ENCODE measurements around the gene ATP6V1B1.
A peak's percentile ranks its signal among the peaks of the same experiment; 100 is the strongest.

ATP6V1B1 gene

DNA sequence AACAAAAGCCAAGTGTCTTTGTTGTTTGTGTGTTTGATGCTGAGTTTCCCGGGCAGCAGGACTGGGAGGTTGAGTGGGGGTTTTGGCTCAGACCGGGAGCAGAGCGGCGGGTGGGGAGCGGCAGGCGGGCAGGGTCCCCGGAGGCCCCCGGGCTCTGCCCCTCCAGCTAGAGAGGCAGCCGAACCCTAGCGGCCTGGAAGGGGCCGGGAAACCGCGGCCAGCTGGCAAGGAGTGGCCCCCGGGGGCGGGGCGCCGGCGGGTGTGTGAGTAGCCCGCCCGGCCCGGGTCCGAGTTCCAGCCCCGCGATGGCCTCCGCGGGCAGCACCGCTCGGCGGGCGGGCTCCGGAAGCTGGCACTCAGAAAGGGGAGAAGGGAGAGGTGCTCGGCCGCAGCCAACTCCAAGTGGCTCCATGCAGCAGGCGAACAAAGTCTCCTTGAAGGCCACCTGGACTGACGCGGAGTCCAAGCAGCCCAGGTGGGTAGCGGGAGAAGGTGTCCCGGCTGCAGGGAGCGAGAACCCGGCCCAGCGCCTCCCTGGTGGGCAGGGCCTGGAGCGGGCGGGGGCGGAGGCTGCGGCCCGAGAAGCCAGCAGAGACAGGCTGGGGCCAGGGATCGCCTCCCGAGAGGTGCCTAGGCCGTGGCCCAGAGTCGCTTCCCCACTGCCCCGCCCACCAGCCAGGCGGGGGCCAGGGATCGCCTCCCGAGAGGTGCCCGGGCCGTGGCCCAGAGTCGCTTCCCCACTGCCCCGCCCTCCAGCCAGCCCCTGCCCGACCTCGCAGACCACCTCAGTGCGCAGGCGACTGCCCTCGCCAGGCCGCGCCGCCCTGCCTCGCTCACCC, 42.9 kb downstream of the ATP6V1B1 start, which contains the start of gene ANKRD53:
ANKRD53 (plus strand) TSS at position 290 of the 839 bp plus-strand sequence; CDS start at position 306, 16 bp downstream.
- DNase-seq = no peak

DNA sequence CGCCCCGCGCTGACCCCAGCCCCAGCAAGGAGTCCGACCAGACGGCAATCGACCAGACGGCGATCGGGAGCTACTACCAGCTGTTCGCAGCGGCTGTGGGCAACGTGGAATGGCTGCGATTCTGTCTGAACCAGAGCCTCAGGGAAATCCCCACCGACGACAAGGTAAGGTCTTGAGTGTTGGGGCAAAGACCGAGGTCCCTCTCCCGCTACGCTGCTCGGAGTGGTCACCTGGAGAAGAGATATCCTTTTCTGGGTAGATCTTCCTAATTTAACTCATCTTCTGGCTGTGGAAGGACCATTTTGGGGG, 43.4 kb downstream of the ATP6V1B1 start:
- DNase-seq = no peak

DNA sequence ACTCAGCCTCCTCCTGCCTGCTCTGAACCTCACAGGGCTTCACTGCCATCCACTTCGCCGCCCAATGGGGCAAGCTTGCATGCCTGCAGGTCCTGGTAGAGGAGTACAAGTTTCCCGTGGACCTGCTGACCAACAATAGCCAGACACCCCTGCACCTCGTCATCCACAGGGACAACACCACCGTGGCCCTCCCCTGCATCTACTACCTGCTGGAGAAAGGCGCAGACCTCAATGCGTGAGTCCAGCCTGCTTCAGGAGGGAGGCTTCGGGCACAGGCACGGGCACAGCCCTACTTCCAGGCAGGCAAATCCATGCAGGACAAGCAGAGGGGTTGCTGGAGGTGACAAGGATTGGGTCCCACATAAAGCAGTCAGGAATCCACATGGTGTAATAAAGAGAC, 43.9 kb downstream of the ATP6V1B1 start:
- DNase-seq = no peak

DNA sequence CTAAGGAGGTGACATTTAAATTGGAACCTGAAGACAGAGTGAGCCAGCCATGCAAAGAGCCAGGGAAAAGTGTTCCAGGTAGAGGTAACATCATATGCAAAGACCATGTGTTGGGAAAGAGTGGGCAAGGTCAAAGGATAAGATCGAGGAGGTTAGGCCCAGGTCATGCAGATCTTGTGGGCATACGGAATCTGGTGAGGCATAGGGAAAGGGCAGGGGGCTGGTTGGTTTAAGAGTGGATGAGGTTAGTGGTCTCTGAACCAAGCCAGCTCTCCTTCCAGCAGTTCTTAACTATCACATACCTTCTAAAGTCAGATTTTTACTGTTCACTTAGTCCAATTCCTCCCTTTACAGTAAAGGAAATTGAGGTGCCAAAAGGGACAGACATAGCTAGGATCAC, 45.7 kb downstream of the ATP6V1B1 start:
- DNase-seq = no peak

DNA sequence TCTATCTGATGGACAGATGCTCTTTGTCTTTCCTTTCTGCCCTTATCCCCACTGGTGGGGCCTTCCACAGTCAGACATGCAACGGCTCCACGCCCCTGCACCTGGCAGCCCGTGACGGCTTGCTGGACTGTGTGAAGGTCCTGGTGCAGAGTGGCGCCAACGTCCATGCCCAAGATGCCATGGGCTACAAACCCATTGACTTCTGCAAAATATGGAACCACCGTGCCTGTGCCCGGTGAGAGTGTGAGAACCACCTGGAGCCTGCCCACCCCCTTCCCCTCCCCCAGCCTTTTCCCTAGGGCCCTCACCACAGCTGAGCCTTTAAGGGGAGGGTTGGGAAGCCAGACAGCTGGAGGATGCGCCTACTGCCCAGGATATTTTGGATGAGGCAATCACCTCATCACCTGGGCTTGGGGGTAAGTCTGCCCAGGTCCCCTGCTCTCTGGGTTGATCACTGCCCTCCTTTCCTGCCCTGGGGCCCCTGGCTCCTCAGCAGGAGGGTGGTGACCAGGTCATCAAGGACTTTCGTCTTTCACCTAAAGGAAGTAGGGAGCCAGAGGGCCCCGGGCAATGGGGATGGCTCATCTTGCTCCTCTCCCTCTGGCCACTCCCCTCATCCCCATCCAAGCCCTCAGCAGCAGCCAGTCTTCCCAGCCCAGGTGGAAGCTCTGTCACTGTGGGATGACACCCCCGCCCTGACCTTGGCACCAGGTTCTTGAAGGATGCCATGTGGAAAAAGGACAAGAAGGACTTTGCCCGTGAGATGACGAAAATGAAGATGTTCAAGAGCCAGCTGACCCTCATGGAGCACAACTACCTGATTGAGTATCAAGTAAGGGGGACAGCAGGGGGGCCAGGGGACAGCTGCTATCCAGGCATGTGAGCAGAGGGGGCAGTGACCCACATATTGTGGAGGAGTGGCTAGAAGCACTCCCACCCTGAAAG, 46.4 kb downstream of the ATP6V1B1 start:
- no peak for DNase-seq

DNA sequence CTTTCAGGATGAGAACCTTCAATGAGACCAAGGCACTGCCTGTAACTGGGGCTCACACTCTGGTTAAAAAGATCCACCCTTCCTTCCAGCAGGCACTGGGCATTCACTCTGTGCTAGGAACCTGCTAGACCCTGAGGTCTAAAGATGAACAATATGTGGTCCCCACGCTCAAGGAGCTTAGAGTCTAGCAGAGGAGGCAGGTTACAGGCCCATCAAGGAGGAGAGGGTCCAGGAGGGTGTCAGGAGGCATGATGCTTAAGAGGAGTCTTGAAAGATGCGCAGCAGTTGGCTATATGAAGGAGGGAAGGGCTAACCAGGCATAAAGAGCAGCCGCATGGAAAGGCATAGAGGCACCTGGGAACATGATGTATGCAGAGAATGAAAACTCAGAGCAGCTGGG, 47.3 kb downstream of the ATP6V1B1 start:
- DNase-seq = no peak

DNA sequence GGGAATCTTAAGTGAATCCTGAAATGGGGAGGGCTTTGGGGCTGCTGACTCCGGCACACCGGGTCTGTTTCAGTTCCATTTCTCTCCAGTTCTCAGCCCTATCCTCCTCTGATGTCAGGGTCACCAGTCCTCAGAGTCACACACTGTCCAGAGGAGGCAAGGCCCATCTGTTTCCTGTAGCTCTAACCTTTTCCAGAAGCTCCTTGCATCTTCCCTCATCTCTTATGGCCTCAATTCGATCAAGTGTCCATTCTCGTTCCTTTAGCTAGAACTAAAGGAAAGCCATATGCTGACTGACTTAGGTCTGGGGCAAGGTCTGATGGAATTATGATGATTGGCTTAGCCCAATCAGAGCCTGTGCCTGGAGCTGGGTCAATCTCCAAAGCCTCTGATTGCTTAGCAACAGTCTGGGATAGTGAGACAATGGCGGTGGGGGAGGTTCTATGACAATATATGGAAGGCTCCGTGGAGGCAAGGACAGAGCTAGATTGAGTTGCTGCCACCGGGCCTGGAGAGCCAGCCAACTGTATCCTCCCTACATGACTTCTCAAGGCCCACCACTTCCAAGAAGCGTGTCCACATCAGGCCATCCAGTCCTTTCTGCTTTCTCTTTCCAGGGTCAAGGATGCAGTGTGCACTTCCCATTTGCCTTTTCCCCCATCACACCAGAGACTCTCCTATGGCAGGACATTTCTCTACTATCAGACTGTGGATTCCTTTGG, 48.0 kb downstream of the ATP6V1B1 start:
- no peak for DNase-seq

DNA sequence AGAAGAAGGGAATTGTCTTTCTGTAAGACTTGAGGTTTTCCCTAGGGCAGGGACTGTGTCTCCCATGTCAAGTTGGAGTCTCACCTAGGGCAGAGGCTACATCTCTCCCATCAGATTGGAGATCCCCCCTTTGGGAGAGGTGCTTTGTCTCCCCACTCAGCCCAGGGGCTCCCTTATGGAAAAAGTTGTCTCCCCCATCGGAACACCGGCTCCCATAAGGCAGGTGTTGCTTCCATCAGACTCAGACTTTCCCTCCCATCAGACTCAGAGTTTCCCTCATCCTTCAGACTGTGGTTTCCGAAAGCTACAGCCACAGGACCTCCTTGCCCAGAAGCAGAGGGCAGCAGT, 48.5 kb downstream of the ATP6V1B1 start:
- DNase-seq = no peak

DNA sequence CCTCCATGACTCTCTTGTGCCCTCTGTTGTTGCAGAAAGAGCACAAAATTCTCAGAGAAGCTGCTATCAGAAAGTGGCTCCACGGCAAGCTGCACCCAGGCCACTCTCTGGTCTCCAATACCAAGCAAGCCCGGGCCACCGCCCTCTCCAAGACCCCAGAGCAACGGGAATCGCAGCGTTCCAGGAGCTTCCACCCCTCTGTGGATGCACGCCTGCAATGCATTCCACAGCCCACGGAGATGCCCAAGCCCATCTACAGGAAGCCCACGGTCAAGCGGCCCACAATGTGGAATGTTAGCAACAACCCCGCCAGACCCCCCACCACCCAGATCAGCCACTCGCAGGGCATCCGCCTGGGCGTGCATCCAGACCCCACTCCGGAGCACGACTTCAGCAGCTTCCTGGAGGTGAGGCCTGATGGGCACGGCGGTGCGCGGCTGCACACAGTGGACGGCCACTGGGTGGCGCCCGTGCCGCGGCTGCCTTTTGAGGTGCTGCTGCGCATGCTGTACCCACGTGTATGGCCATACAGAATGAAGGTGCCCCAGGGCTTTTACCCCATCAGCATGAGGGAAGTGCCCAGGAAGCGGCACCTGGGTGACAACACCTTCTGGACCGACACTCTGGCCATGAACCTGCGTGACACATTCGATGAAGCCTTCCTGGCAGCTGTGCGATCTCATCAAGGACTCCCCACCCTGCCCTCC, 49.0 kb downstream of the ATP6V1B1 start:
- DNase-seq = peak; percentile 79

DNA sequence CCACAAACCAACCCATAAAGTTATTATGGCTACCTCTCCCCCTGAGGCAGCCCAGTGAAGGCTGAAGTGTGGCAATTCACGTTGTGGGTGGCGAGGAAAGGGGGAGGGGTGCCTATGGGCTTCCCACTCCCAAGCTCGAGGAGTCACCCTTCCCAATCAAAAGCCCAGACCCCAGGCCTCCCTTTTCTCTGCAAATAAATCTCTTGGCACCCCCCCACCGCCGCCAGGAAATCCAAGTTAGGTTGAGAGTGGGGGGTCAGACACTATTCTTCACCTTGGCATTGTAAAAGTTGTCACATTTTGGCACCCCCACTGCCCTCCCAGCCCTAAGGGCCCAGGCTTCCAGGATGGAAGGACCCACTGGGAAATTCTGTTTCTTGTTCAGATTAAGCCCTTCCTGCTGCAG, 49.6 kb downstream of the ATP6V1B1 start:
- no peak for DNase-seq

DNA sequence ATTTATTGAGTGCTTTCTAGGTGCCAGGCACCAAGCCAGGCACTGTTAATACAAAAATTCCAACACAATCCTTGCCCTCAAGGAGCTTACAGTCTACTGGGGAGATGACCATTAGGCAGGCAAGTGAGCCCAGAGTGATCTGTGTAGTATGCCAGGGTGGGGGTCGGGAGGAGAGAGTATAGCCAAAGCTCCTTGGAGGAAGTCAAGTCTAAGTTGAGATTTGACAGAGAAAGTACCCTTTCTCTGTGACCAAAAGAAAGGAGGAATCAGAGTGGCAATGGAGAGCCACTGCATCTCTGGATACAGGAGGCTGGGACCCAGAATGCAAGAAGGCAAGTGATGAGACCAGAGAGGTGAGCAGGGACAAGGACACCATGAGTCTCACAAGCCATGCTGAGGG, 50.3 kb downstream of the ATP6V1B1 start:
- no peak for DNase-seq

DNA sequence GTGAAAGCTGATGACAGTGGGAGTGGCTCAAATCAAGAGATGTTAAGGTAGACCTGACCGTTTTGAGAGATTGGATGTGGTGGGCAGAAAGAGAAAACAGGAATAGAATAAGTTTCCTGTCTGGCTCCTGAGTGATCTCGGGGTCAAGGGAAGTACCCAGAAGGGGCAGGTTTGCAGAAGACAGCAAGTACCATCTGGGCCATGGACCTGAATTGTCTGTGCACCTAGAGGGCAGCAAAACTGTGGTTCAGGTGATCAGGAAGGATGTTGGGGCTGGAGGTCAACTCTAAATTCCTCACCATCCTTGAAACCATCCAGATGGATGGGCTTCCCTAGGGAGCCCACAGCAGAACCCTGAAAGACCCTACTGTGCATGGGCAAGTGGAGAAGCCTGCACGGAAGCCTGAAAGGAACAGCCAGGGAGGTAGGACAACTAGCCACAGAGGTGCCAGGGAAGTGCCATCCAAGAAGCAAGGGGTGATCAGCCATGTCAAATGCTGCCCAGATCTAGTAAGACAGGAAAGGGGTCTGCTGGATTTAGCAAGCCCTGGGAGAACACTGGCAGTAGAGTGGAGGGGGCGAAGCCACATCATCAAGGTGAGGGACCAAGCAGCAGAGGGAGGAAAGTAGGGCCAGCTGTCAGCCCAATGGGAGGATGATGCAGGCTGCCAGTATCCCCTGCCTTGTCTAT, 50.9 kb downstream of the ATP6V1B1 start:
- DNase-seq = no peak

DNA sequence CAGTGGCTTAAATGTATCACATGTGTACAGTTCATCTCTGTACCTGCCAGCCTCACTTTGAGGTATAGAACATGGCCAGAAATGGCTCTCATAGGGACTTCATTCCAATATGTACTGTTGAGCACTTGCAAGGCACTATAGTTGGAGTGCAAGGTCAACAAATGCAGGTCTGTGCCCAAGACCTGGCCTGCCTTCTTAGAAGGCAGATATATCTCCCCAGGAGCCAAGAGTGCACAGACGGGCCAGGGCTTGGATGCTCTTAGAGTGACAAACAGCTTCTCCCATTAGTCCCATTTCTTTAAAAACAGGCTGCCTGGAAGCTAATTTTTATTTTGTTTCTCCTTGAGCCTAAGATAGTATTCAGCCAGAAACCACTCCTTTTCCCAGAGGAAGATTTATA, 51.7 kb downstream of the ATP6V1B1 start:
- DNase-seq = no peak

DNA sequence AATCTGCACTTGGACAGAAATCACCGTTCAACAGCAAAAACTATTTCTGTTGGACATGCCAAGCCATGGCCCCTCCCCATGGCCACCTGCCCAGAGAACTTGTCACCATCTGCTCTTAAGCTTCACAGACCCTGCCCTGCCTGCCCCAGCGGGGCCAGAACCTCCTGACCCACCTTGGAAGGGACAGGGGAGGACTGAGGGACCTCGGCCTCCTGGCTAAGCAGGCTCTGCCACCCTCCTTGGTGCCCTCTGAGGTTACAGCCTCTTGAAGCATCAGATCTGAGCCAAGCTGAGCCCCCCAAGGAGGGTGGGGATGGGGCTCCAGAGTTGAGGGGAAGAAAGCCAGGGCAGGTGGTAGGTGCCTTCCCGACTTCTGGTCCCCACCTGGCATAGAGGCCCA, 52.5 kb downstream of the ATP6V1B1 start:
- DNase-seq = no peak

DNA sequence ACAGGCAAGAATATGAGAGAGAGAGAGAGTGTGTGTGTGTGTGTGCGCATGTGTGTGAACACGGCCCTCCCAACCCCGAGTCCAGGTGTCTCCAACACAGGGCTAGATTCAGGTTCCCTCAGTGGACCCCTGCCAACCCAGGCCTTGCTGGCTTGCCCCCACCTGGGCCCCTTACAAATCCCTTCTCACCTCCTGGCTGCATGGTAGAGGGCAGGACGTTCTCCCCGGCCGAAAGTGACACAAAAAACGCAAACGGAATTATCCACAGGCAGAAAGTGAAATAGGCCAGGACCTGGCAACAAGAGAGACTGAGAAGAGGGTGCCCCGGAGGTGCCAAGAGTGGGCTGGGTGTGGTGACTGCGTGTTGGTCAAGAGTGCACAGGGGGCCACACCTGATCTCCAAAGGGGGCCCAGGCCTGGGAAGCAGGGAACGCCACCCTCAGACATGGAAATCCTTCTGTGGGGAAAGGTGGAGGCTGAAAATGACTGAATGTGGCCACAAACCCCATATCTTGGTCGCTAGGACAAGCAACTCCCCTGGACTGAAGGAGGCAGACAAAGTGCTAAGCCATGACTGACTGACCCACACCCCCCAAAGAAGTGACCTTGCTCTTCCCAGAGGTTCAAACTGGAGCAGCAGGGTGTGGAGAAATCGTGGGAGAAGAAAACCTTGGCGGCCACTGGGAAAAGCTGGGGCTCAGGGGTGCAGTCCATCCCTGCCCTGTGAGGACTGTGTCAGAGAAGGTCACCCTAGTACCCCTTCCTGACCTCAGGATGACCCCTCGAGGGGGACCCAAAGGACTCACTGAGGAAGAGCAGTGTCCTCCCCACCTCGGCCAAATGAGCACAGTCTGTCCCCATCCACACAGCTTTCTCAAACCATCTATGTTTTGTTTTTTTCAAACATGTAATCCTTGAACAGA, 53.3 kb downstream of the ATP6V1B1 start:
- no peak for DNase-seq

DNA sequence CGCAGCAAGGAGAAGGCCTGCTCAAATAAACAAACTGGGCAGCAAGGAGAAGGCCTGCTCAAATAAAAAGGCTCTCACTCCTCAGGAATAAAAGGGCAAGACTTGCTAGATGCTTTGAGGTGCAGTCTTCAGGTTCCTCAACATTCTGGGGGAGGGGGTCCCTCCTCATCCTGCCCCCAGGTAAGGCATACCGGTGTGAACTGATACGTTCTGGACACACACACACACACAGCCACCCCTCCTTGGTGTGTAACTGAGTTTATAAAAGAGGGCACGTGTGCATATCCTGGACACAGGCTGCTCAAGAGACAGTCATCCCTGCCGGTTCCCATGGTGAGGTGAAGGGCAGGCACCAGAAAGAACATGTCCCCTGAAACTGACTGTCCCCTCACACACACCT, 54.5 kb downstream of the ATP6V1B1 start:
- no peak for DNase-seq

DNA sequence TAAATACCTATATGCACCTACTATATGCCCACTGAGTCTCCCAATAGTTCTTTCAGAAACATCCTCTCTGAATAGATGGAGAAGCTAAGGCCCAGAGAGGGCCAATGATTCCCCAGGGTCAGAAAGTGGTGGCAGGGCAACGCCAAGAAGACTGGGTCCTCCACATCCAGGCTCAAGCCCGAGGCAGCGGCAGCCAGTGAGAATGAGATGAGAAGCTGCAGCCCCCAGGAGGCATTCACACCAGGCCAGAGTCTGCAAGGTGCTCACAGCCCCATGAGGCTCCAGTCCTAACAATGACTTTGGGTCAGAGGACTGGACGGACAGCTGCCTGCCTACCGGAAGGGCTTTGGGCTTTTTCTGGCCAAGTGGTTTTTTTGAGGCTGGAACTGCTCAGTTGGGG, 55.4 kb downstream of the ATP6V1B1 start:
- no peak for DNase-seq

DNA sequence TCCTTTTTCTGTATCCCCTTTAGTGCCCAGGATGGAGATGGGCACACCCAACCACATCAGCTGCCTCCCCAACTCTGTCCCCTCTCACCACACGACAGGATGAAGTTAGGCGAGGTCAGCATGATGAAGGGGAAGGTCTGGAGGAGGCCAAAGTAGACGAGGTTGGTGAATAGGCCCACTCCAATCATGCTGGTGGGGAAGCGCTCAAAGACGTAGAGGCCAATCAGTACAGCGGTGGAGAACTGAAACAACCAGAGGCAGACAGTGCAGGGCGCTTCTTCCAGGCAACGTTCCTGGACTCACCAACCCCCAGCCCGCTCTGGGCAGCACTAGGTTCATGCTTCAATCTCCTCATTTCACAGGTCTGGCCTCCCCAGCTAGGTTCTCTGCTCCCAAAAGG, 56.0 kb downstream of the ATP6V1B1 start:
- DNase-seq = no peak

DNA sequence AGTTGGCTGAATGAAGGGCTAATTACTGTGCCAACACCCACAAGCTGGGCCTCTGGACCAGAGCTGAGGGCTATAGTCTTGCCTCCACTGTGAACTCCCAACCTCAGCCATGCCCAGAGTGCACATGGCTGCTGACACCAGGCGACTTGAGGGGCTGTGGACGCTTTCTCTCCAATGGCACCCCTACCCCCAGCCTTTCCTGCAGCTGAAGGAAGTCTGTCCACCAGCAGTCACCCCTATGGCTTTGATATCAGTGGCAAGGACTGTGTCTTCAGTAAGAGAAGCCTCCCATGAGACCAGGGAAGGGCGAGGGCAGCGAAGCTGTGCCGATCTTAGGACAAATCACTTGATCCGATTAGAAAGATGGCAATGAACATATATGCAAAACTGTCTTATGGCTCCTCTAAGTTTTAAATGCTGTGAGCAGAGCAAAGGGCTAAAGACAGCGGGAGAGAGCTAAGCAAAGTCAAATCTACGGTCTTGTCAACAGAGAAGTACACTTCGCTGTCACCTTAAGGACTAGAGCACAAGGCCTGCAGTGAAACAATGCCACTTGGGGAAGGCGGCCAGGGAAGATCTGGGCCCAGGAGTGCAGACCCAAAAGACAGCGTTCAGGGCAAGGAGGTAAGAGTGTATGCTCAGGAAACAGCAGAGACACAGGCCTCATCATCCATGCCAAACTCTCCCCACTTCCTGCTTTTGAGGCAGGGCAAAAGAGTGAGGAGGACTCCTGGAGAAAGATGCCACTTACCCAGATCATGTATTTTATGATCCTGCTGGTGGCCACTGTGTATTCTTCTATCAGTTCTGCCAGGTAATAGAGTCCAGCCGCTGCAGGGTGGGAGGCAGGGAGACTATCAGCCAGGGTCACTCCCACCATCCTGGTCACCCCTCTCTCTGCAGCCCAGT, 57.5 kb downstream of the ATP6V1B1 start:
- DNase-seq = no peak

All from activated gamma-delta T cell treated with Interleukin-2 at 50 U/mL for 16 hours (primary cell).